Stimulated activated CD8-positive, alpha-beta memory T cell treated with anti-CD3 and anti-CD28 coated beads, Interleukin-12 subunit alpha, Interleukin-12 subunit beta, amount 100 ng/mL, for 1 hour (primary cell): Measurements from ENCODE around the gene TMEM106C.

Source experiments
- DNase-seq: peaks from one replicate; pipeline ENCODE4 v3.0.0-alpha.2; 2020; ENCODE audit warnings: low read depth

Gene TMEM106C

GRCh38 chr12:48016373-48017020 is 53.1 kb downstream of the TMEM106C start:
- DNase-seq = no peak

GRCh38 chr12:48017496-48017895 is 54.1 kb downstream of the TMEM106C start:
- no peak for DNase-seq

- no peak for DNase-seq
These were observed 54.7 kb downstream of the TMEM106C start for GRCh38 chr12:48017921-48018617.
